GM18517 (cell line): ENCODE results near the gene TCEAL5.
"Not testable (repeated sequence)": the region's sequence is repeated elsewhere in the genome, so short reads cannot be mapped to it uniquely, and the experiment has no call there.

Experiments used
- ATAC-seq: cut with Tn5 transposase; IDR thresholded peaks from one replicate; pipeline ENCODE4 v1.9.1; 2021; ENCODE audit warnings: mild to moderate bottlenecking, moderate library complexity; ENCODE audit not compliant: unreplicated experiment

Gene TCEAL5, protein sequence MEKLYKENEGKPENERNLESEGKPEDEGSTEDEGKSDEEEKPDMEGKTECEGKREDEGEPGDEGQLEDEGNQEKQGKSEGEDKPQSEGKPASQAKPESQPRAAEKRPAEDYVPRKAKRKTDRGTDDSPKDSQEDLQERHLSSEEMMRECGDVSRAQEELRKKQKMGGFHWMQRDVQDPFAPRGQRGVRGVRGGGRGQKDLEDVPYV

DNA sequence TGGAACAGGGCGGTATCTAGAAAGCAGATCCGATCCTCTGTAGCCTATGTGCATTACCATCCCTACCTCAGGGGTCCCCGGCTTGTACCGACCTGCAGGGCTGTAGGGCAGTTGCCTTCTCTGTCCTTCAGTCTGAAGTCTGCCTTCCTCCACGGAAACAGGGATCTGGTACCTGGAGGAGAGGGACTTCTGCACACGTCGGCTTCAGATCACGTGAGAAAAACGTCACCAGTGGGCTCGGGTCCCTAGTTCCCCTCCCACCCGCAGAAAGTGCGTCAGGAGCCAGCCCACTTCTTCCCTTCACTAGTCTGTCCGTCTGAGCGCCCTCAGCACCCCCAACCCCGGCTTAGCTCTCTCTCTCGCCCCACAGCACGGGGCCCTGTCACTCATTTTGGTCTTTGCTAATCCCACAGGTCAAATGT is at the start of gene TCEAL5:
TCEAL5 (minus strand) TSS at position 170 of the 422 bp plus-strand sequence. CDS start 2,187 bp downstream, outside the sequence.
- ATAC-seq = no peak

DNA sequence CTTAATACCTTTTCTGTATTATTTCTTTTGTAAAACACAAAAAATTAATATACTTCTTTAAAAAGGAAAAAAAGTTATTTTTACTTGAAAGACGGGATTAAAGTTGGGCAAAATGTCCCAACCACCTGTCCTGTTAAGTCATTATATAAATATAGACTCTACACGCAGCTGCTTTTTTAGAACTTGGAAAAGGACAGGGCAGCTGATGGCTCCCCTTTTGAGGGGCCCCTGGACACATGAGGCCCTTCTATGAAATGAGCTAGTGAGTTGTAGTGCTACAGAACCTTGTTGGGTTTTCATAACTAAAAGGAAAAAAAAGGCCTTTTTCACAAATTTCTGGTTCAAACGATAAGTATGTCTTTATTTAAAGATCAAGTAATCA is 34.8 kb upstream of the TCEAL5 start:
- ATAC-seq = no peak

DNA sequence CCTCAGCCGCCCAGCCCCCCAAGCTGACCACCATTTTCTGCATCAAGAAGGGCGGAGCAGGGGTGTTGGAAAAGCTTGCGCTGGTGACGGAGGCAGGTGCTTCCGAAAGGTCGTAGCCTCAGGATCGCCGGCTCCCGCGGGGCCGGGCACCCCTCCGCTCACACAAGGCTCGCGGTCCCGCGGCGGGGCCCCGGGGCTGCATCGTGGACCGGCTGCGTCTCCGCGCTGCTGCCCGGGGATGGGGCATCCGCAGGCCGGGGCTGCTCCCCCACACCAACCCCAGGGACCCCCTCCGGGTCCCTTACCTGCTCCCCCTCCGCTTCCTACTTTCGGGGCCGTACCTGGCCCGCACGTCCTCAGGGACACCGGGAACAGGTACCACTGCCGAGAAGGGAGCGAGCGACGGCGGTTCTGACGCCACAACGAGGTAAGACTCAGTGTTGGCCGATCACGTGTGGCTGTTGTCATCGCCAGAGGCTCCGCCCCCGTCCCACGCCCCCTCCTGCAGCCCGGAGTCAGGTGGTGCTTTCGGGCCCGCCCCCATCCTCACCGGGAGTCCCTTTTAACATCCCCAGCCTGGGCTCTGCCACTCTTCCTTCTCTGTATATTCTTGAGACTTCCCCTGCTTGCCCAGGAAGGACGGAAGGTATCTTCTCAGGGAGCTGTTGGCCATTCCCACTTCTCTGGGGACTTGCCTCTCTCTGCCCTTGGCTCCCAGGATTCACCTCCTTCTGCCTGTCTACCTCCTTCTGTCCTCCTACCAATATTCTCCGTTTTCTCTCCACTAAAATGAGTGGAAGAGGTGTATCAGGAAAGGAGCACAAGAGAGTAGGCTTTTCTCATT is 34.2 kb upstream of the TCEAL5 start, which contains the start of gene BEX2:
BEX2 (minus strand) TSS at position 436 of the 844 bp plus-strand sequence. CDS start 1,014 bp downstream, outside the sequence.
- peak; percentile 87 for ATAC-seq

DNA sequence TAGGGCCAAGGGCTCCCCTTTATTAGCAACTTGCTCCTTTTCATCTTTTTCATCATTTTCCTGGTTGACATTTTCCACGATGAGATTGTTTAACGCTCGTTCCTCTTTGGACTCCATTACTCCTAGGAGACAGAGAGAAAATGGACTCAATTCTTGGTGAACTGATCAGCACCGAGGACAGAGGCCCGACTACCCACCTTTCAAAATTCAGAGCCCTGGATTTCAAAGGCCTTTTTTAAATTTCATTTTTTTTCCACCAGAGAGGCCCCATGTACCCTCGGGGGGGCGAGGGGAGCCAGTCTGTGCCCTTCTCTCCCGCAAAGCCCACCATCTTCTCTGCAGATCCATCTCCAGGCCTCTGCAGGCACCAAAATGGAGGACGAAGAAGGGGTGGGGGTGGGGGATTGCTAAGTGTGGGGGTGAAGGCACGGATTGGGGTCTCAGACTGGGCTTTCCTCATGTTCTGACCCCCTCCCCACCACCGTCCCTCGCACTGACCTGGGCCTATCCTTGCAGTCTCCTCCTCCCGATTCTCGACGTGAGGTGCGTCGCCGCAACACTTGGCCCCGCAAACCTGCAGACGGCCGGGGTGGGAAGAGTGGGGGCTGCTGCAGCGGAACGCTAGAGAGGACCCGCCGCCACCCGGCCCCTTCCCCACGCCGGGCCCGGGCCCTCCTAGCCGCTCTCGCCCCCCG is 33.5 kb upstream of the TCEAL5 start:
- ATAC-seq = no peak

DNA sequence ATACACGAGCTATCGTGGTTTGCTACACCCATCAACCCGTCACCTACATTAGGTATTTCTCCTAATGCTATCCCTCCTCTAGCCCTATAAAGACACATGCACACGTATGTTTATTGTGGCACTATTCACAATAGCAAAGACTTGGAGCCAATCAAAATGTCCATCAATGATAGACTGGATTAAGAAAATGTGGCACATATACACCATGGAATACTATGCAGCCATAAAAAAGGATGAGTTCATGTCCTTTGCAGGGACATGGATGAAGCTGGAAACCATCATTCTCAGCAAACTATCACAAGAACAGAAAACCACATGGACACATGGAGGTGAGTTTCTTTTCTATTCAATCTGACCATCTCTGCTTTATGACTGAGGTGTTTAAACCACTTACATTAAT is 29.1 kb upstream of the TCEAL5 start:
- ATAC-seq = not testable (repeated sequence)

DNA sequence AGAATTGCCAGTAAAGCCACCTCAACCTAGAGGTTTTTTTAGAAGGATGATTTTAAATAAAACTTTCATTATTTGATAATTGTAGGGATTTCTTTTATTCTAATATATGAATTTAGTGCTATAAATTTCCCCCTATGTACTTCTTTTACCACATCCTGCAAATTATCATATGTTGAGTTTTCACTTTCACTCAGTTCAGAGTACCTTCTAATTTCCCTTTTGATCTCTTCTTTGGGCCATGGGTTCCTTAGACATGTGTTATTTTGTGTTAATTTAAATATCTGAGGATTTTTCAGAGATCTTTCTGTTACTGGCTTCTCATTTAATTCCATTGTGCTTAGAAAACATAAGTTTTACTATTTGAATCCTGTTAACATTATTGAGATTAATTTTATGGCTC is 28.2 kb upstream of the TCEAL5 start:
- no peak for ATAC-seq

DNA sequence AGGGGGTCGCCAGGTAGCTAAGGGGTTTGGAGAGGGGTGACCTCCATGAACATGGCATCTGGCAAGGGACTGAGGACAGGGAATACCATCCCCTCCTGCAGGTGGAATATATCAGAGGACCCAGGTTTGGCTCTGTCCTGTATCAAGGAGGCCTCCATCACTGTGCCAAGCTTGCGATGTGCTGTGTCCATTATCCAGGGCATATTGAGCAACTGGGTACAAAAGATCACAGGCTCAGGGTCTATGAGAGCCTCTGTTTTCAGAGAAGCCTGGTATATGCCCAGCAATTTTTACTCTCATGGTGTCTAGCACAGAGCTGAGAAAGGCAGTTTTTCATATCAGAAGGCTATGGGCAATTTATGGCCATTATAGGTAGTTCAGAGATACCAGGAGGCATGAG is 16.6 kb upstream of the TCEAL5 start:
- no peak for ATAC-seq

DNA sequence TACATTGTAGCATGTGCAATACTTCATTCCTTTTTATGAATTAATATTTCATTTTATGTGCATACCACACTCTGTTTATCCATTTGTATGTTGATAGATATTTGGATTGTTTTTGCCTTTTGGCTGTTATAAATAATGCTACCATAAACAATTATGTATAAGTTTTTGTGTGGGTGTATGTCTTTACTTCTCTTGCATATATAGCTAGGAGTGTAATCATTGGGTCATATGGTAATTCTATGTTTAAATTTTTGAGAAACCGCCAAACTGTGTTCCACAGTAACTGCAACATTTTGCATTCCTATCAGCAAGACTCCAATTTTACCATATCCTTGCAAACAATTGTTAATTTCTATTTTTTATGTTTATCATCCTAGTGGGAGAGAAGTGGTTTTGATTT is 3.1 kb upstream of the TCEAL5 start:
- no peak for ATAC-seq

DNA sequence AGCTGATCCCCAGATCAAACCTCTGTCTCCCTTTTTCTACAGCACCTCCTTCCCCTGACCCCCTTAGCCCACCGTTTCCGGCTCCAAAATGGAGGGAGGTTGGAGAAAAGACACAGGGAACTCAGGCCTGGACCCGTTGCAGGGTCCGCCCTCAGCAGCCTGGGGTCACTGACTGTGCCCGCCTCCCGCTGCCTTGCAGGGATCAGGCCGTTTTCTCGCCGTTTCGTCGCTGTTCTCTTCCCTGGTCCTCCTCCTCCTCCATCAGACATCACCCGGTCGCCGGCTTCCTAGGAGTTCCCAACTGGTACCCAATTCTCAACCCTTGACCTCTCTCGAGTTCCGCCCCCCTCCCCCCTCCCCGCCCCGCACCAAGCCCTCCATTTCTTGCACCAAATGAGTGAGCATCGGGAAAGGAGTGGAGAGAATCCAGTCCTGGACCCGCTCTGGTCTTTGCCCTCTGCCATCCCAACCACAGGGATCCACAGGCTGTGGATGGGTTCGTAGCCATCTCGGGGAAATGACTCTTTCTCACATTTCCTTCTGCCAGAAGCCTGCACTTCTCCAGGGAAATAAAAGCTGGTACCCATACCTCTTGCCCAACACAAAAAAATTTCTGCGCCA is 493 bp downstream of the TCEAL5 start:
- no peak for ATAC-seq

DNA sequence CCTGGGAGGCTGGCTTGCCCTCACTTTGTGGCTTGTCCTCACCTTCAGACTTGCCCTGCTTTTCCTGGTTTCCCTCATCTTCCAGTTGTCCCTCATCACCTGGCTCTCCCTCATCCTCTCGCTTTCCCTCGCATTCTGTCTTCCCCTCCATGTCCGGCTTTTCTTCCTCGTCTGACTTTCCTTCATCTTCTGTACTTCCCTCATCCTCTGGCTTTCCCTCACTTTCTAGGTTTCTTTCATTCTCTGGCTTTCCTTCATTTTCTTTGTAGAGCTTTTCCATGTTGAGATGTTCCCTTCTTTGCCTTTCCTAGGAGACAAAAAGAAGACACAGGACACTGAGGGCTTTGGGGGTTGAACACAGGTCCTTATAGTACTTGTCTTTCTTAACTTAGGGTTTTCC is 2.3 kb downstream of the TCEAL5 start:
- ATAC-seq = no peak

DNA sequence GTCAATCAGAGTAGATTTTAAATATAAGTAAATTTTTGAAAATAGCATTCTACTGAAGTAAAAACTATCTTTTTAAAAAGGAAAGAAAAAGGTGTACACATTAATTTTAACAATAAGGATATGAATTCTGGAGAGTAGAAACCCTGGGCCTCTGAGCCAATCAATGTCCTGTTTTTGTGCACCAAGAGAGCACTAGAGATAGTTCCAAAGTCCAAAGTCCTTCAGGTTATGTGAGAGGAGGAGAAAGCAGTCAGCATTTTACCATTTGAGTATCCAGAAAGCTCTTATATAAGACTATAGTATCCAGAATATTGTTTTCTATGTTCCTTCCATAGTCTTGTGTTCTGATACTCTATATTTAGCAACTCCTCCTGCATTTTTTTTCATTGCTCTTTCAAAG is 18.3 kb downstream of the TCEAL5 start:
- ATAC-seq = no peak

DNA sequence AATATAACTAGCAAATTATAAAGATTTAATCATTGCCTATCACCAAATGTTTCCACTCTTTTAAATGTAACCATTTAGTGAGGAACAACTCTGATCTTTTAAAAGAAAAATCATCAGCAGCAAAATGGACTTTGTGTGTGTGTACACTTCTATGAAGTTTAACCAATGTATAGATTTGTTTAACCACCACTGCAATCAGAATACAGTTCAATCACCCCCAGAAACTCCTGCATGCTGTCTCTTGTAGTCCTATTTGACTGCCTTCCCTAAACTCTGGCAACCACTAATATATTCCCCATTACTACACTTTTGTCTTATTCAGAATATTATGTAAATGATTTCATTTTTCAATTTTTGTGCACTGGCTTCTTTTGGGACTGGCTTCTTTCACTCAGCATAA is 19.9 kb downstream of the TCEAL5 start:
- ATAC-seq = no peak

DNA sequence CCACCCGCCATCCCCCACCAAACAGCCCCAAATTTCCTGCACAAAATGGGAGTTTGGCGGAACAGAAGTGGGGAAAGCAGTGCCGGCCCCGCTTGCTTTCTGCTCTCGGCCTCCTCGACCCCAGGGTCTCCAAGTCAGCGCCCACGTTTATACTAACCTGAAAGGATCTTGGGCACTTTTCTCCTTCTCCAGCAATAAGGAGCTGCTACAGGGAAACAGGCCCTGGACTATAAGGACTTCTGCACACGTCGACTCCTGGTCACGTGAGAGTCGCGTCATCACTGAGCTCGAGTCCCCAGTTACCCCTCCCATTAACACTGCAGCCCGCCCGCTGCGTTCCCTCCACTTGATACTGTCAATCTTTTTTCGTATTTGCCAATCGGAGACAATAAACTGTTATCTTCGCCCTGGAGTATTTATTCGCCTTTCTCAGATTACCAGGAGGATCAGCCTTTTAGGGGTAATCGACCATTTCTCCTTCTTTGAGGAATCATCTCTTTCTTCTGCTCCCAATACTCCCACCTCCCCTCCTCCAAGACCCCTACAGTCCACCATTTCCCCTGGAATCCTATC is 21.5 kb downstream of the TCEAL5 start, which contains the start of gene TCEAL8:
TCEAL8 (minus strand) TSS at position 235 of the 573 bp plus-strand sequence. CDS start 1,176 bp downstream, outside the sequence.
- ATAC-seq = peak; percentile 88

DNA sequence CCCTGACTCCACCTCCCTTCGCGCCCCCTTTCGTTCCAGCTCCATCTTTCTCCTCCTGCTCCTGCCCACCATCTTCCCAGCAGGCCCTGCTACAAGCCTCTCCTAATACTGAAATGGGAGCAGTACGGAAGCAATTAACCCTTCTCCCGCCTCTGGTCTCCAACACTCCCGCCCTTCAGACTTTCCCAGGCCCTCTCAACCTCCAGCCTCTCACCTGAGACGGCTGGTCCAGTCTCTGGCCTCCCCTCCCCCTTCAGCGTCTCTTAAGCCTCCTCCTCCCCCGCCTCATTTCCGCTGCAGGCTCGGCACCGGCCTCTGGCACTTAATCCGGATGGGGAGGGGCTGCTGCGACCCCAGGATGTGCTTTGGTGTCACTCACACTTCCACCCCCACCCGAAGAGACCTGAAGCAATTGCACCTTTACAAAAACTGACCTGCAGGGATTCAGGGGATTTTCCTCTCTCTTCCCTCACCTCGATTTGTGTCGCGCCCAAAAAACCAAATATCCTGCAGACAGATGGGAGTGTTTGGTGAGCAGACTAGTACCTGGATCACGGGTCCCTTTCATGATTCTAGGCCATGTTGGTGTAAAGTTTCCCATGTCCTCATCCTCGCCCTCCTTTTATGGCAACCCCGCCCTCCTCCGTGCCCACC is 22.3 kb downstream of the TCEAL5 start:
- no peak for ATAC-seq

DNA sequence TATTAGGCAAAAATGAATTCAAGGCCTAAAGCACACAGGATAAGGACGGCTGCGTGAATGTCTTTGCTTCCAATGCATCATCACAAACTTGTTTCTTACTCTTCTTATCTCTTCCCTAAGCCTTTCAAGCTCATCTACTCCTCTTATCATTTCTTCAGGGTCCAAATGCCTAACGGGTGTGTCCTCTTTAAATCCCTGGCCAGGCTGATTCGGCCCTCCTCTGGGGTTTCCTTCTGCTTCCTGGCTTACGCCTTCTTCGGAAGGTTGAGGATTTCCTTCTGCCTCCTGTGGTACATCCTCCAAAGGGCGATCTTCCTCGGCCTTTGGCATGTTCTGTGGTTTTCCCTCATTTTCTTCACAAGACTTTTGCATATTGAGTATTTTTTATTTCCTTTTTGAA is 22.9 kb downstream of the TCEAL5 start:
- ATAC-seq = no peak

DNA sequence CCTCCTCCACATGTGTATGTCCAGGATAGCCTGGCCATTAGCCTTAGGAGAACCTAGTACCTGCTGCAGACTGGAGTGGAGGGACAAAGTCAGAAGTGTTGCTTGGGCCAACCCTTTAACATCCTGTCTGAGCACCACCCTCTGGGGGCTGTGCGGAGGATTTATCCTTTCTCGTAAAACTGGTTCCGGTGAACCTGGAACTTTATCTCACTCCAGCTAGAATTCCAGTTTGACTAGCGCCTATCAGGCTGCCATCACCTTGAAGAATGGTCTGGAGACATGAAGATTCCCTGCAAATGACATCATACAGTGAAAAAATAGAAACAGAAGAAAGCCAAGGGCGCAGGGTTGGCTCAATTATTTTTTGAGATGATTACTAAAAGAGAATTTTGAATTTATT is 25.6 kb downstream of the TCEAL5 start:
- ATAC-seq = no peak

DNA sequence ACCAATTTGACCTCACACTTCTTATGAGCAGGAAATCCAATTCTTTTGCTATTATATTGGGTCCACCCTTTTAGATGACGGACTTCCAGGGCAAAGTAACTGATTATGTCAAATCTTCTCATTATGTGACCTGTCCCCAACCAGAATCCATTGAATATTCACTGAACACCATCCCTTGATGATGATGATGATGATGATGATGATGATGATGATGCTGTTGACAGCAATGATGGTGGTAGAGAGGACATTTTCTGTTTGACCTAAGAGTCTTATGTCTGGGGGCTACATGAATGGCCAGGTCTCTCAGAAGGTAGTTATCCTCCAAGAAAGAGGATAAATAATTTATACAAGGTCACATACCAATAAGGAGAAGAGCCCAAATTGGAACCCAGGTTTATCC is 26.7 kb downstream of the TCEAL5 start:
- no peak for ATAC-seq

DNA sequence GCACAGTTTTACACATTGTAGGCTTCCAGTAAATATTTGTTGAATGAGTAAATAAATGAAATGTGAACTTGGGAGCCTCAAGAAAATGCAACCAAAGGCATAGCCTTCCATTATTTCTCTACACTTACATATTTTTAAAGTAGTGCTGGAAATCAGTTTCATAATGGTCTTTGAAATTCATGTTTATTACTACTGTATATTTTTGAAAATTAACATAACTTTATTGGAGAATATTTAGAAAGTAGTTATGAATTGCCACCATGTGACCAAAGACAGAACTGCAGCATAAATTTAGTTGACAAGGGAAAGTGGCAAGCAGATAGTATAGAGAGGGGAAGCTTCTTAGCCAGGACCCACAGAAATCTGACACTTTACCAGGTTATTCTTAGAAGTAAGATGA is 28.0 kb downstream of the TCEAL5 start:
- no peak for ATAC-seq

DNA sequence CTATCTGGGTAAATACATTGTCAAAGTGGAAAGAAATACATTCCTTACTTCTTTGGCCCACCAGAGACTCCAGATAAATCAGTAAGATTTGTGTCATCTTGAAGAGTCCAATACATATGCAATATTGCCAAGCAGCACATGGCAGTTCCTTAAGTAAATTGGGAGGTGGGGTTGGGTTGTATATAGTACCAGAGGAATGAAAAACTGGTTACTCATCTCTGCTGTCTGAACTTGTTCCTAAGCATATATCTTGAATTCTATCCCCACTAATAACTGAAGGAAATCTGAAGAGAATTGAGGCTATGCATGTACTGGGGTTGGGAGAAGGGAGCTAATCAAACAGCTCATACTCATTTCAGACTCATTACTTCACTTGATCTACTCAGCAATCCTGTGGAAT is 36.4 kb downstream of the TCEAL5 start:
- ATAC-seq = no peak

DNA sequence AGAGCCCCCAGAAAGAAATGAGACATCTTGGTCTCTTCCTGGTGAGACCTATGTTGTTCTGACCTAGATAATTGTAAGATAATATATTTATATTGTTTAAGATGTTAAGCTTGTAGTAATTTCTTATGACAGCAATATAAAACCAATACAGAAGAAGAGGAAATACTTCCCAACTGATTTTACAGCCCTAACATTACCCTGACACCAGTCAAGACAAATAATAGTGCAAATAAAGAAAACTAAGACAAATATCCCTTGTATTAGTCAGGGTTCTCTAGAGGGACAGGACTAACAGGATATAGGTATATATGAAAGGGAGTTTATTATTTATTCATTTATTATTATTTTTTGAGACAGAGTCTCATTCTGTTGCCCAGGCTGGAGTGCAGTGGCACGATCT is 40.3 kb downstream of the TCEAL5 start:
- ATAC-seq = no peak
